ENCODE data around the gene FKBP11. TPM values are rescaled to one million over a fixed set of nuclear protein-coding genes. Genes with fewer than 3 reads are reported as not detected.
"Not testable (repeated sequence)": the region's sequence is repeated elsewhere in the genome, so short reads cannot be mapped to it uniquely, and the experiment has no call there.

FKBP11 gene
- total RNA-seq, 2 experiments from 2014 or later: 96.2 to 100 TPM

GRCh38 chr12:48917857-48918537 is 7.3 kb downstream of the FKBP11 start:
- intact Hi-C loops (cut with micrococcal nuclease): no loop called here
- H3K4me1 Mint-ChIP-seq (ENCODE audit: low read depth): peaks cover 34% of the 10 kb centered on the region
- ATAC-seq (peak; percentile 72), DNase-seq (peak; percentile 59)
- CTCF ChIA-PET: interaction anchor here (0.6 to 2.0 kb wide), 7 partner anchors 14 to 65 kb away, joined by 3 to 6 read pairs (median 5); a partner anchor contains a TSS
- peaks cover 27% of the 10 kb centered on the region for H3K36me3 Mint-ChIP-seq (ENCODE audit: low read depth)
- POLR2A ChIA-PET: no interaction called here
- H3K9me3 Mint-ChIP-seq: no peaks in the 10 kb centered on the region
- no peak for TF ChIP-seq CTCF (IDR thresholded peaks at IDR 0.05)
- no peaks in the 10 kb centered on the region for H3K27me3 Mint-ChIP-seq
- peak overlapping the region; percentile 90 for H3K27ac Mint-ChIP-seq
- peak overlapping the region; percentile 51 for H3K4me3 Mint-ChIP-seq

DNA sequence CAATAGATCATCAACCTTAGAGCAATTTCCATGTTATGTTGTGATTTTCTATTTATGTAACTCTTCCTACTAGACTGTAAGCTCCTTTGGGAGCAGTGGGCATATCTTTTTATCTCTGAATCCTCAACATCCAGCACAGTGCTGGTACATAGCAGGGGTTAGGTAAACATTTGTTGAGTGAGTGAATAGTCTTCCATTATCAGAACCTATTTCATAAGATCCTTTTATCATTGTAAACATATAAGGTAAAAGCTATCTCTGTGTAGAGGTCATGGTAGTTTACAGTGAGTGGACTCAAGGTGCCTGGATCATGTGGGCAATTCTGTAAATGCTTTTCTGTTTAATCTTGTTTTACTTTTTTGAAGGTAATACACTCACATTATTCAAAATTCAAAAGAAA is 15.1 kb downstream of the FKBP11 start:
- Mint-ChIP-seq H3K27me3 (no peaks in the 10 kb centered on the region), H3K36me3 (ENCODE audit: low read depth) (no peaks in the 10 kb centered on the region), H3K9me3 (no peaks in the 10 kb centered on the region), H3K27ac (no peak overlapping the region), H3K4me3 (no peak overlapping the region), H3K4me1 (ENCODE audit: low read depth) (no peaks in the 10 kb centered on the region)
- DNase-seq (no peak), ATAC-seq (no peak)
- intact Hi-C loops (cut with micrococcal nuclease): no loop called here
- ChIA-PET POLR2A (interaction anchor here (5.8 kb wide), 1 partner anchor 13 kb away, joined by 39 read pairs; the partner anchor contains the start of gene FKBP11), CTCF (interaction anchor here (1.4 to 5.6 kb wide), 3 partner anchors 13 to 78 kb away, joined by 7 to 43 read pairs (median 12); partner anchors contain the start of gene FKBP11)
- TF ChIP-seq CTCF (IDR thresholded peaks at IDR 0.05): no peak

- CTCF ChIA-PET: interaction anchor here (1.4 to 5.6 kb wide), 3 partner anchors 14 to 78 kb away, joined by 7 to 43 read pairs (median 12); partner anchors contain the start of gene FKBP11
- H3K9me3 Mint-ChIP-seq; DNase-seq; H3K36me3 Mint-ChIP-seq (ENCODE audit: low read depth); H3K27ac Mint-ChIP-seq; intact Hi-C loops (cut with micrococcal nuclease); H3K4me1 Mint-ChIP-seq (ENCODE audit: low read depth); H3K4me3 Mint-ChIP-seq; ATAC-seq; H3K27me3 Mint-ChIP-seq: not testable (repeated sequence)
- POLR2A ChIA-PET: interaction anchor here (5.8 kb wide), 1 partner anchor 14 kb away, joined by 39 read pairs; the partner anchor contains the start of gene FKBP11
Observed at GRCh38 chr12:48909698-48910097, 15.6 kb downstream of the FKBP11 start.

- CTCF ChIA-PET: interaction anchor here (0.8 to 8.9 kb wide), 5 partner anchors 16 to 81 kb away, joined by 3 to 81 read pairs (median 3); partner anchors contain the start of gene DDX23
- POLR2A ChIA-PET: no interaction called here
Observed at GRCh38 chr12:48907245-48907644, 18.0 kb downstream of the FKBP11 start.

DNA sequence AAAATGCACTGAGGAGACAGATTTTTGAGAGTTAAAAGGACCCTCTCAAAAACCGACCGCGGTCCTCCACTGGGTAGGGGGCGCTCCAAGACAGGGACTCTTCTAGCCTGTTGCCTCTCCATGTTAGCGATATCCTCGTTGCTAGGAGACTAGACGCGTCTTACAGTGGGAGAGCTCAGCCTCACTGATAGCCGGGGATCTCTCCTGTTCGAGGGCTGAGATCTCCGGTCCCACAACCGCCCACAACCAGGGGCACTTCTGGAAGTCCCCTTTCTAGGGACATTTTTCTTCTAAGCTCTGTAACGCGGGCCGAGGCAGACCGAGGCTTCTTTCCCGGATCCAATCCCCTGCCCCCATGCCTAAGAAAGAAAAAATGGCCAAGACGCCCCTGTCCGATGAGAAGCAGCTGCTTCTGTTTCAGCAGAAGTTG is 21.3 kb downstream of the FKBP11 start:
- H3K27ac Mint-ChIP-seq: no peak overlapping the region
- intact Hi-C loops (cut with micrococcal nuclease): no loop called here
- peak; percentile 91 for DNase-seq
- peak; percentile 98 for ATAC-seq
- H3K27me3 Mint-ChIP-seq: no peaks in the 10 kb centered on the region
- peak; percentile 79 for TF ChIP-seq CTCF (IDR thresholded peaks at IDR 0.05)
- H3K9me3 Mint-ChIP-seq: no peaks in the 10 kb centered on the region
- H3K36me3 Mint-ChIP-seq (ENCODE audit: low read depth): no peaks in the 10 kb centered on the region
- peak overlapping the region; percentile 58 for H3K4me3 Mint-ChIP-seq
- CTCF ChIA-PET: interaction anchor here (0.6 to 8.9 kb wide), 33 partner anchors 9 to 117 kb away, joined by 3 to 81 read pairs (median 5); partner anchors contain the start of genes ARF3, DDX23, FKBP11 and RND1
- POLR2A ChIA-PET: interaction anchor here (0.7 to 1.1 kb wide), 2 partner anchors 17 to 48 kb away, joined by 3 read pairs; no protein-coding TSS in a partner anchor
- peaks cover 7% of the 10 kb centered on the region for H3K4me1 Mint-ChIP-seq (ENCODE audit: low read depth)

More at GRCh38 chr12:48907245-48907644, 18.0 kb downstream of the FKBP11 start:
- peaks cover 7% of the 10 kb centered on the region for H3K4me1 Mint-ChIP-seq (ENCODE audit: low read depth)
- TF ChIP-seq CTCF (IDR thresholded peaks at IDR 0.05): no peak
- no peaks in the 10 kb centered on the region for H3K36me3 Mint-ChIP-seq (ENCODE audit: low read depth)
- intact Hi-C loops (cut with micrococcal nuclease): no loop called here
- no peak for DNase-seq
- no peak overlapping the region for H3K27ac Mint-ChIP-seq
- H3K27me3 Mint-ChIP-seq: no peaks in the 10 kb centered on the region
- no peaks in the 10 kb centered on the region for H3K9me3 Mint-ChIP-seq
- ATAC-seq: no peak
- no peak overlapping the region for H3K4me3 Mint-ChIP-seq
